Stomach (tissue), 9 donors: ENCODE results near the gene NPR2. TPM values are rescaled to one million over a fixed set of nuclear protein-coding genes. Genes with fewer than 3 reads are reported as not detected.

Experiments used
- DNase-seq, 2 donors: peaks; one replicate each; pipeline versions ENCODE4 v3.0.0 to v3.0.0-alpha.2; 2013 to 2019
- H3K27ac ChIP-seq, 5 donors: fragments of 200-600 bp in 4 of 5; sonication (generic) in 4 of 5; one replicate each; pipeline ENCODE4 v1.5.1; 2013 to 2019; ENCODE audit warnings: mild to moderate bottlenecking in 1 of 5, moderate library complexity in 1 of 5
- H3K27me3 ChIP-seq, 3 donors: fragments of 200-600 bp; sonication (generic); one replicate each; pipeline ENCODE4 v1.5.1; 2017 to 2019; ENCODE audit warnings: mixed run types in 1 of 3
- H3K36me3 ChIP-seq, 4 donors: fragments of 200-600 bp; sonication (generic); 1 replicate in 3 of 4; 2 replicates in 1 of 4; pipeline ENCODE4 v1.5.1; 2016 to 2019
- H3K4me1 ChIP-seq, 4 donors: fragments of 200-600 bp; sonication (generic); one replicate each; pipeline ENCODE4 v1.5.1; 2016 to 2019
- H3K4me3 ChIP-seq, 4 donors: fragments of 200-600 bp; sonication (generic) in 3 of 4; one replicate each; pipeline ENCODE4 v1.5.1; 2016 to 2019; ENCODE audit warnings: mild to moderate bottlenecking in 1 of 4
- H3K9me3 ChIP-seq, 4 donors: fragments of 200-600 bp; sonication (generic); one replicate each; pipeline ENCODE4 v1.5.1; 2016 to 2019
- CTCF ChIP-seq, 7 experiments: fragments of 450-650 bp in 4 of 7; fragments of 200-600 bp in 3 of 7; sonication (generic) in 3 of 7; IDR thresholded peaks; one replicate each; pipeline ENCODE4 v1.5.1; 2016 to 2019; ENCODE audit warnings: antibody characterized with exemption in 7 of 7, control low read depth in 2 of 7, mild to moderate bottlenecking in 1 of 7
- EP300 ChIP-seq: sonication (generic); formaldehyde crosslinking; IDR thresholded peaks from one replicate; pipeline ENCODE4 v1.6.1; 2017; ENCODE audit warnings: antibody characterized with exemption
- POLR2A ChIP-seq, 4 donors: fragments of 450-650 bp; IDR thresholded peaks; one replicate each; pipeline ENCODE4 v1.6.1; 2016; ENCODE audit warnings: antibody characterized with exemption in 4 of 4, control low read depth in 2 of 4, mild to moderate bottlenecking in 1 of 4, moderate library complexity in 1 of 4
- POLR2AphosphoS5 ChIP-seq, 3 donors: sonication (generic); formaldehyde crosslinking; IDR thresholded peaks; one replicate each; pipeline ENCODE4 v1.6.1; 2016; ENCODE audit warnings: antibody characterized with exemption in 3 of 3
- WGBS, 5 donors: extraction: QIAGEN DNeasy Blood & Tissue Kit in 3 of 5; methylation state at CpG; one replicate each; pipeline versions ENCODE4 v1.1.5 to v1.1.7; 2013 to 2018; 5-methylcytosine and 5-hydroxymethylcytosine counted together
- intact Hi-C: fragments of 100-400 bp; cut with DNase I; formaldehyde crosslinking; loops from one replicate; pipeline ENCODE4 v1.15.1; 2023; ENCODE audit warnings: low total_unique reads
- polyA plus RNA-seq, 3 donors: library from polyadenylated mRNA; stranded (reverse); fragments of 200-250 nt; gene quantifications; one replicate each; pipeline ENCODE4 v1.2.3, GENCODE V29; 2013
- total RNA-seq, 5 donors: library from RNA; depleted of rRNA; stranded (reverse); fragments of >200 nt; gene quantifications; one replicate each; pipeline versions ENCODE4 v1.1.0 to v1.2.3, GENCODE V29; 2014 to 2016
- donor health status: healthy with polysubstance abuse.
- donor health status: Bipolar disorder and iron deficiency.
- donor health status: healthy.

The NPR2 gene
- total and polyA plus RNA-seq, 8 donors = 3.1 to 75.5 (median 9.7) TPM

- Histone ChIP-seq H3K27me3 (no peaks in the 10 kb centered on the region), H3K4me1 (peaks cover 28 to 56% (median 44%) of the 10 kb centered on the region in 4 donors), H3K9me3 (no peaks in the 10 kb centered on the region), H3K4me3 (no peak overlapping the region), H3K36me3 (peaks cover 54 to 61% (median 60%) of the 10 kb centered on the region in 4 donors), H3K27ac (peak overlapping the region in 3 of 5 donors; percentile 3 to 96 (median 87))
- intact Hi-C loops = no loop called here
- no peak for TF ChIP-seq POLR2AphosphoS5 (IDR thresholded peaks at IDR 0.05)
- TF ChIP-seq EP300 = no peak
- no peak for TF ChIP-seq CTCF (IDR thresholded peaks at IDR 0.05)
- no peak for TF ChIP-seq POLR2A (IDR thresholded peaks at IDR 0.05)
- WGBS, 5 donors = 77 to 87% (median 85%) methylated on average over 8 of the region's 8 CpGs
- DNase-seq = peak in 1 of 2 donors; percentile 13
Observed at GRCh38 chr9:35743880-35744518, 47.4 kb upstream of the NPR2 start.

- intact Hi-C loops = no loop called here
- Histone ChIP-seq H3K9me3 (no peaks in the 10 kb centered on the region), H3K4me3 (peak overlapping the region; percentile 75 to 94 (median 79)), H3K27me3 (no peaks in the 10 kb centered on the region), H3K27ac (peak overlapping the region in 3 of 5 donors; percentile 87 to 96 (median 95)), H3K36me3 (peaks cover 39 to 49% (median 45%) of the 10 kb centered on the region in 4 donors), H3K4me1 (peaks cover 36 to 67% (median 55%) of the 10 kb centered on the region in 4 donors)
- 35 to 57% (median 52%) methylated on average over 1 of the region's 1 CpG for WGBS, 5 donors
- no peak for TF ChIP-seq CTCF (IDR thresholded peaks at IDR 0.05)
- TF ChIP-seq POLR2AphosphoS5 (IDR thresholded peaks at IDR 0.05) = no peak
- DNase-seq = no peak
Observed at GRCh38 chr9:35745569-35745968, 45.8 kb upstream of the NPR2 start.

- intact Hi-C loops = no loop called here
- H3K27me3 ChIP-seq = no peaks in the 10 kb centered on the region
- WGBS, 5 donors = 14 to 34% (median 21%) methylated on average over 3 of the region's 3 CpGs
- H3K4me3 ChIP-seq = peak overlapping the region; percentile 75 to 94 (median 79)
- peak overlapping the region; percentile 47 to 96 (median 93) for H3K27ac ChIP-seq
- H3K4me1 ChIP-seq = peaks cover 36 to 72% (median 58%) of the 10 kb centered on the region in 4 donors
- H3K9me3 ChIP-seq = no peaks in the 10 kb centered on the region
- H3K36me3 ChIP-seq = peaks cover 41 to 49% (median 45%) of the 10 kb centered on the region in 4 donors
- TF ChIP-seq POLR2AphosphoS5 (IDR thresholded peaks at IDR 0.05) (peak in 1 of 3 donors; percentile 61), CTCF (IDR thresholded peaks at IDR 0.05) (no peak)
- DNase-seq = peak in 1 of 2 donors; percentile 54
Observed at GRCh38 chr9:35746583-35746982, 44.8 kb upstream of the NPR2 start.

GRCh38 chr9:35748242-35748857, 43.0 kb upstream of the NPR2 start:
- Histone ChIP-seq H3K9me3 (no peaks in the 10 kb centered on the region), H3K27me3 (no peaks in the 10 kb centered on the region), H3K4me1 (peaks cover 36 to 67% (median 55%) of the 10 kb centered on the region in 4 donors), H3K4me3 (peak overlapping the region; percentile 75 to 94 (median 79)), H3K27ac (peak overlapping the region; percentile 87 to 96 (median 95)), H3K36me3 (peaks cover 44 to 49% (median 45%) of the 10 kb centered on the region in 4 donors)
- TF ChIP-seq CTCF (IDR thresholded peaks at IDR 0.05) = no peak
- TF ChIP-seq POLR2AphosphoS5 (IDR thresholded peaks at IDR 0.05) = no peak
- TF ChIP-seq EP300 = no peak
- no peak for TF ChIP-seq POLR2A (IDR thresholded peaks at IDR 0.05)
- intact Hi-C loops = no loop called here
- 0 to 1% (median 0%) methylated on average over 23 to 24 of the region's 24 CpGs for WGBS, 5 donors
- DNase-seq = no peak
